H9 (cell line): ENCODE data around the gene PHTF2. TPM values are rescaled to one million over a fixed set of nuclear protein-coding genes. Genes with fewer than 3 reads are reported as not detected.

Experiments
- DNase-seq: peaks from one replicate; pipeline ENCODE4 v3.0.0-alpha.2; 2017
- H2AFZ ChIP-seq: one replicate; pipeline ENCODE4 v1.6.1; 2013; ENCODE audit warnings: mild to moderate bottlenecking, low read length, control low read depth, moderate library complexity
- H2AK5ac ChIP-seq: 2 replicates; pipeline ENCODE4 v1.6.1; 2013; ENCODE audit warnings: low read length, control low read depth, mixed read lengths; ENCODE audit not compliant: insufficient read length
- H2BK120ac ChIP-seq: one replicate; pipeline ENCODE4 v1.6.1; 2013; ENCODE audit warnings: low read depth, mild to moderate bottlenecking, low read length, control low read depth, inconsistent platforms; ENCODE audit not compliant: poor library complexity, severe bottlenecking
- H2BK12ac ChIP-seq: 2 replicates; pipeline ENCODE4 v1.6.1; 2013; ENCODE audit warnings: low read length, control low read depth, mixed read lengths, low read depth; ENCODE audit not compliant: insufficient read length
- H2BK15ac ChIP-seq: 2 replicates; pipeline ENCODE4 v1.6.1; 2013; ENCODE audit warnings: low read depth, low read length, control low read depth
- H2BK20ac ChIP-seq: one replicate; pipeline ENCODE4 v1.6.1; 2013; ENCODE audit warnings: low read depth, mild to moderate bottlenecking, low read length, control low read depth, inconsistent platforms; ENCODE audit not compliant: poor library complexity, severe bottlenecking
- H2BK5ac ChIP-seq: 2 replicates; pipeline ENCODE4 v1.6.1; 2013; ENCODE audit warnings: low read length, control low read depth, mixed read lengths; ENCODE audit not compliant: insufficient read length
- H3K14ac ChIP-seq: 2 replicates; pipeline ENCODE4 v1.6.1; 2013; ENCODE audit warnings: low read length, control low read depth; ENCODE audit not compliant: insufficient read depth
- H3K18ac ChIP-seq: 2 replicates; pipeline ENCODE4 v1.6.1; 2013; ENCODE audit warnings: low read depth, mild to moderate bottlenecking, mixed read lengths, low read length, control low read depth; ENCODE audit not compliant: insufficient read length
- H3K23ac ChIP-seq: 2 replicates; pipeline ENCODE4 v1.6.1; 2013; ENCODE audit warnings: low read length, control low read depth, mixed read lengths, low read depth; ENCODE audit not compliant: insufficient read length
- H3K23me2 ChIP-seq: 2 replicates; pipeline ENCODE4 v1.6.1; 2013; ENCODE audit warnings: low read depth, mild to moderate bottlenecking, mixed read lengths, low read length, control low read depth; ENCODE audit not compliant: insufficient read length, poor library complexity, severe bottlenecking
- H3K27ac ChIP-seq: 2 replicates; pipeline ENCODE4 v1.5.1; 2013; ENCODE audit warnings: low read length, control low read depth, mixed read lengths, low read depth; ENCODE audit not compliant: insufficient read length
- H3K27me3 ChIP-seq: 2 replicates; pipeline ENCODE4 v1.6.1; 2013; ENCODE audit warnings: low read length, control low read depth, inconsistent platforms; ENCODE audit not compliant: insufficient read depth
- H3K4ac ChIP-seq: 2 replicates; pipeline ENCODE4 v1.6.1; 2013; ENCODE audit warnings: low read depth, mild to moderate bottlenecking, control low read depth, inconsistent platforms, low read length, moderate library complexity
- H3K4me1 ChIP-seq: 2 replicates; pipeline ENCODE4 v1.6.1; 2013; ENCODE audit warnings: low read length, control low read depth, inconsistent platforms; ENCODE audit not compliant: insufficient read depth
- H3K4me2 ChIP-seq: 2 replicates; pipeline ENCODE4 v1.6.1; 2013; ENCODE audit warnings: low read length, control low read depth, mixed read lengths; ENCODE audit not compliant: insufficient read length, insufficient read depth
- H3K56ac ChIP-seq: 2 replicates; pipeline ENCODE4 v1.6.1; 2013; ENCODE audit warnings: low read depth, mild to moderate bottlenecking, mixed read lengths, low read length, control low read depth; ENCODE audit not compliant: insufficient read length
- H3K79me1 ChIP-seq: 2 replicates; pipeline ENCODE4 v1.6.1; 2013; ENCODE audit warnings: low read depth, mild to moderate bottlenecking, moderate library complexity, low read length, control low read depth, inconsistent platforms; ENCODE audit not compliant: insufficient read depth, poor library complexity, severe bottlenecking
- H3K79me2 ChIP-seq: 2 replicates; pipeline ENCODE4 v1.6.1; 2013; ENCODE audit warnings: low read length, control low read depth, inconsistent platforms; ENCODE audit not compliant: insufficient read depth
- H3K9ac ChIP-seq: 2 replicates; pipeline ENCODE4 v1.6.1; 2013; ENCODE audit warnings: low read length, control low read depth, mixed read lengths; ENCODE audit not compliant: insufficient read length; ENCODE audit errors: extremely low read depth
- H3K9me3 ChIP-seq: one replicate; pipeline ENCODE4 v1.6.1; 2013; ENCODE audit warnings: low read depth, low read length, inconsistent platforms; ENCODE audit not compliant: control insufficient read depth
- H3T11ph ChIP-seq: one replicate; pipeline ENCODE4 v1.6.1; 2013; ENCODE audit warnings: mild to moderate bottlenecking, low read length, control low read depth, inconsistent platforms
- H4K20me1 ChIP-seq: one replicate; pipeline ENCODE4 v1.6.1; 2013; ENCODE audit not compliant: control insufficient read depth, insufficient read length, insufficient read depth
- H4K5ac ChIP-seq: 2 replicates; pipeline ENCODE4 v1.6.1; 2013; ENCODE audit warnings: low read depth, mild to moderate bottlenecking, mixed read lengths, low read length, control low read depth; ENCODE audit not compliant: insufficient read length
- H4K8ac ChIP-seq: replicated peaks from 2 replicates; pipeline ENCODE4 v1.6.1; 2013; ENCODE audit warnings: low read length, control low read depth, mixed read lengths, low read depth; ENCODE audit not compliant: insufficient read length
- H4K91ac ChIP-seq: 2 replicates; pipeline ENCODE4 v1.6.1; 2013; ENCODE audit warnings: low read depth, mild to moderate bottlenecking, moderate library complexity, mixed read lengths, low read length, control low read depth; ENCODE audit not compliant: insufficient read length
- H3K27ac Mint-ChIP-seq, 3 experiments: 2 replicates in 2 of 3; 3 replicates in 1 of 3; pipeline ENCODE4 v1.8.0; 2020 to 2021; ENCODE audit warnings: mixed read lengths in 3 of 3, mild to moderate bottlenecking in 1 of 3, moderate library complexity in 1 of 3
- H3K27me3 Mint-ChIP-seq: 2 replicates; pipeline ENCODE4 v1.8.0; 2021; ENCODE audit warnings: low read depth, mild to moderate bottlenecking, moderate library complexity, mixed read lengths
- H3K36me3 Mint-ChIP-seq, 3 experiments: 2 replicates in 2 of 3; 3 replicates in 1 of 3; pipeline ENCODE4 v1.8.0; 2020 to 2021; ENCODE audit warnings: low read depth in 3 of 3, mixed read lengths in 3 of 3; ENCODE audit not compliant: insufficient read depth in 1 of 3
- H3K4me1 Mint-ChIP-seq, 2 experiments: 2 replicates each; pipeline ENCODE4 v1.8.0; 2020; ENCODE audit warnings: mixed read lengths in 2 of 2
- H3K4me3 Mint-ChIP-seq, 2 experiments: 2 replicates in 1 of 2; 3 replicates in 1 of 2; pipeline ENCODE4 v1.8.0; 2020 to 2021; ENCODE audit warnings: mild to moderate bottlenecking in 2 of 2, mixed read lengths in 2 of 2, moderate library complexity in 1 of 2
- H3K9me3 Mint-ChIP-seq, 2 experiments: 2 replicates in 1 of 2; 3 replicates in 1 of 2; pipeline ENCODE4 v1.8.0; 2020; ENCODE audit warnings: mild to moderate bottlenecking in 2 of 2, mixed read lengths in 2 of 2, moderate library complexity in 1 of 2
- CTCF ChIP-seq: fragments of 200-600 bp; sonication (generic); conservative IDR thresholded peaks from 3 replicates; pipeline ENCODE4 v1.8.0; 2021; ENCODE audit warnings: antibody characterized with exemption, mild to moderate bottlenecking
- WGBS: extraction: QIAGEN DNeasy Blood & Tissue Kit; methylation state at CpG from one replicate; pipeline ENCODE4 v1.1.7; 2013; ENCODE audit warnings: missing lambda C conversion rate, low lambda C conversion rate, mixed read lengths; ENCODE audit not compliant: insufficient read length; ENCODE audit errors: extremely low coverage; 5-methylcytosine and 5-hydroxymethylcytosine counted together
- total RNA-seq: library from RNA; stranded (reverse); gene quantifications from 2 replicates; pipeline ENCODE4 v1.2.1, GENCODE V29; 2021

The PHTF2 gene
- total RNA-seq, 1 experiment from 2014 or later = 16.2 TPM

DNA sequence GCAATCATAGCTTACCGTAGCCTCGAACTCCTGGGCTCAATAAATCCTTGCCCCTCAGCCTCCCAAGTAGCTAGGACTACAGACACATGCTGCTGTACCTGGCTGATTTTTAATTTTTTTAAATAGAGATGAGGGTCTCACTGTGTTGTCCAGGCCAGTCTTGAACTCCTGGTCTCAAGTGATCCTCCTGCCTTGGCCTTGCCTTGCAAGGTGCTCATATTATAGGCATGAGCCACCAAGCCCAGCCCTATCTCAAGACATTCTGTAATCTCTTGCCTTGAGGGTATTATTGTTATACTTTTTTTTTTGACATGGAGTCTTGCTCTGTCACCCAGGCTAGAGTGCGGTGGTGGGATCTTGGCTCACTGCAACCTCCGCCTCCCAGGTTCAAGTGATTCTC, 86.6 kb downstream of the PHTF2 start:
- H3K27ac ChIP-seq = no peak overlapping the region
- H3K14ac ChIP-seq = no peak overlapping the region
- no CpG with 5 or more reads among the region's 4 CpGs for WGBS
- H4K20me1 ChIP-seq = no peaks in the 10 kb centered on the region
- no peaks in the 10 kb centered on the region for H3K4me1 ChIP-seq
- H3K4ac ChIP-seq = no peak overlapping the region
- no peak for TF ChIP-seq CTCF
- no peak overlapping the region for H4K8ac ChIP-seq
- H2BK20ac ChIP-seq = no peak overlapping the region
- H3K4me1 Mint-ChIP-seq = peaks cover 0 to 4% of the 10 kb centered on the region in 2 experiments; a peak in 2 of 4 replicates
- H2BK5ac ChIP-seq = no peak overlapping the region
- DNase-seq = no peak
- no peaks in the 10 kb centered on the region for H3K79me1 ChIP-seq
- H3K18ac ChIP-seq = no peak overlapping the region
- H3K23ac ChIP-seq = no peak overlapping the region
- no peak overlapping the region for H2BK120ac ChIP-seq
- H3K27me3 ChIP-seq = no peaks in the 10 kb centered on the region
- no peaks in the 10 kb centered on the region; a peak in 1 of 5 replicates for H3K9me3 Mint-ChIP-seq
- no peak overlapping the region for H3K9ac ChIP-seq
- no peak overlapping the region for H4K91ac ChIP-seq
- no peak overlapping the region for H3T11ph ChIP-seq
- no peak overlapping the region for H2BK15ac ChIP-seq
- no peak overlapping the region for H2BK12ac ChIP-seq
- H2AFZ ChIP-seq = no peak overlapping the region
- H3K79me2 ChIP-seq = no peaks in the 10 kb centered on the region
- no peak overlapping the region for H3K4me3 Mint-ChIP-seq
- no peak overlapping the region for H3K56ac ChIP-seq
- no peak overlapping the region for H2AK5ac ChIP-seq
- no peaks in the 10 kb centered on the region for H3K36me3 Mint-ChIP-seq
- no peak overlapping the region for H4K5ac ChIP-seq
- H3K27ac Mint-ChIP-seq = no peak overlapping the region
- no peak overlapping the region for H3K4me2 ChIP-seq
- H3K27me3 Mint-ChIP-seq = no peaks in the 10 kb centered on the region
- H3K9me3 ChIP-seq = no peaks in the 10 kb centered on the region
- no peaks in the 10 kb centered on the region for H3K23me2 ChIP-seq
